NCI-H446 (cell line): ENCODE data around the gene CAPRIN1.

Experiments used
- DNase-seq, 2 experiments: peaks; one replicate each; lab custom pipeline; 2025; lab: John Stamatoyannopoulos, UW

CAPRIN1 gene

GRCh38 chr11:34051349-34052035 is at the start of gene CAPRIN1:
Gene CAPRIN1, plus strand, starts transcription at chr11:34051731. Its CDS starts 690 bp downstream, at chr11:34052421.
- peak; percentile 85 to 91 for DNase-seq

DNA sequence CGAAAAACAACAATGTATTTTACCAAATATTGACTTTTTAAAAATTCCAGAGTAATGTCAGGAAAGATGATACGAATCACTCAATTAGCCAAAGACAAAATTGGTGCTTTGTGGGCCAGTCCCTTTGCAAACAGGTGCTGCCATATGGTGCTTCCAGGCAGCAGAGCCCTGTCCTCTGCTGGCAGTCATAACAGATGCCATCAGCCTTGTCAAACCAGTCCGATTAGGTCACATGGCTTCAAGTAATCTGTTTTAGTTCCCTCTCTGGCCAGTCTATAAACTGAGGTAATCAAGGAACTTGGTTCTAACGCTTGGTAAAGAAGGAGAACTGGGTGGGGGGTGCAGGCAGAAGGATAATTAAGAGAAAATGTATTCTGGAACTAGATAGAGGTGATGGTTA is 49.1 kb upstream of the CAPRIN1 start:
- no peak for DNase-seq

GRCh38 chr11:34004236-34004635 is 47.3 kb upstream of the CAPRIN1 start:
- DNase-seq: no peak

DNA sequence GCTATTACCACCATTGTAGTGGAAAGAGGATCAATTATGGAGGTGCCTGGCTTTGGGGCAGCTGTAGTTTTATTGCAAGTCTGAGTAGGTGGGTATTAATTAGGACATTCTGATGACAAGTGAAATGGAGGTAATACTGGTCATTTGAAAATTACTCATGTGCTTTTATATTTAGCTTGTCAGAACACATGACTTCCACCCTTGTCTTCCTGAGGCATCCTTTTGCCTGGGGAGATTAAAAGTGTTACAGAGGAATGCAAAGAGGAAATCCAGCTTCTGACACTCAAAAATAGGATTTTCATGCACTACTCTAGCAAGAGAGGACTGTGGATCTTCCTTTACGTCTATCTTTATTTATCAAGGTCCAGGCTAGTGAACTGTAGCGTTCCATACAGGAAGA is 44.7 kb upstream of the CAPRIN1 start:
- DNase-seq: no peak

DNA sequence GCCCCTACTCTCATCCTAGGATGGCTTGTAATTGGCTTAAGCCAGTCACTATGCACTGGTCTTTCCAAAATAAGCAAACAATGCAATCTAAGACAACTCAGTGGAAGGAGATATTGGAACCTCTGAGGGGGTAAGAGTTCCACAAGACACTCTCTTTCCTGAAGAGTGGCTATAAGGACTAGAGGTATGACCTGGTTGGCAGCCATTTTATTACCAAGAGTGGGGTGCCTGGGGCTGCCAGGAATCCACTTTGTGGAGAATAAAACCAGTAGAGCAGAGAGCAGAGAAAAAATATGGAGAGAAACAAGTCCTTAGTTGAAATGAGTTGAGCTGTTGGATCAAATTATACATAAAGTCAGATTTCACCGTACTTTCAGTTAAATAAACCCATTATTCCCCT is 38.8 kb upstream of the CAPRIN1 start:
- DNase-seq: no peak

GRCh38 chr11:34013898-34014571 is 37.5 kb upstream of the CAPRIN1 start:
- DNase-seq: no peak

DNA sequence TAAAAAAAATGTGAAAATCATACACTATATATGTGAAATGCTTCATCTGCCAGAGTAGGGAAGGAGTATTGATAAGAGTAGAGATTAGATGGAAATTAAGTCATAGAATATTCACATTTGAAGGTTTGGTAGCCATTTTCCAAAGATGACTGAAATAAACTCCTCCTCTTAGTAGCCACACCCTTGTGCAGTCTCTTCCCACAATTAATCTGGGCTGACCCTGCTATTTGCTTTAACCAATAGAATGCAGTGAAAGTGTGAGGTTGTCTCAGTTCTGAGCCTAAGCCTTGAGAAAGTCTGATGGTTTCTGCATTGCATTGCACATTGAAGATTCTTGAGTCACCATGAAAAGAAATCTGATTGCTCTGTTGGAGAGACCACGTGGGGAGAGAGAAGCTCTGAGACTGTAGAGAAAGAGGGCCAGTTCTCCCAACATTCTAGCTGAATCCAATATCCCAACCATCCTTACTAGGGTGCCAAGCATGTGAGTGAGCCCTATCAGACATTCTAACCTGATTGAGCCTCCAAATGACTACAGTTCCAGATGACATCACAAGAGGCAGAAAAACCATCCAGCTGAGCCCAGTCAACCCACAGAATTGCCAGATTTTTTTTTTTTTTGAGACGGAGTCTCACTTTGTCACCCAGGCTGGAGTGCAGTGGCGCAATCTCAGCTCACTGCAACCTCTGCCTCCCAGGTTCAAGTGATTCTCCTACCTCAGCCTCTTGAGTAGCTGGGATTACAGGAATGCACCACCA is 29.4 kb upstream of the CAPRIN1 start:
- DNase-seq: no peak

DNA sequence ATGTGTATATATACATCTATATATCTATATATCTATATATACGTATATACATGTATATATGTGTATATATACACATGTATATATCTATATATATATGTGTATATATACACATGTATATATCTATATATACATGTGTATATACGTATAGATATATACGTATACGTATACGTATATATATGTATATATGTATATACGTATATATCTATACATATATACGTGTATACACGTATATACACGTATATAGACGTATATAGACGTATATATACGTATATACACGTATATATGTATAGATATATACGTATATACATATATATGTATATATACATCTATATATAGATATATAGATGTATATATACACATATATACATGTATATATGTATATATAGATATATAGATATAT is 25.1 kb upstream of the CAPRIN1 start:
- no peak for DNase-seq

DNA sequence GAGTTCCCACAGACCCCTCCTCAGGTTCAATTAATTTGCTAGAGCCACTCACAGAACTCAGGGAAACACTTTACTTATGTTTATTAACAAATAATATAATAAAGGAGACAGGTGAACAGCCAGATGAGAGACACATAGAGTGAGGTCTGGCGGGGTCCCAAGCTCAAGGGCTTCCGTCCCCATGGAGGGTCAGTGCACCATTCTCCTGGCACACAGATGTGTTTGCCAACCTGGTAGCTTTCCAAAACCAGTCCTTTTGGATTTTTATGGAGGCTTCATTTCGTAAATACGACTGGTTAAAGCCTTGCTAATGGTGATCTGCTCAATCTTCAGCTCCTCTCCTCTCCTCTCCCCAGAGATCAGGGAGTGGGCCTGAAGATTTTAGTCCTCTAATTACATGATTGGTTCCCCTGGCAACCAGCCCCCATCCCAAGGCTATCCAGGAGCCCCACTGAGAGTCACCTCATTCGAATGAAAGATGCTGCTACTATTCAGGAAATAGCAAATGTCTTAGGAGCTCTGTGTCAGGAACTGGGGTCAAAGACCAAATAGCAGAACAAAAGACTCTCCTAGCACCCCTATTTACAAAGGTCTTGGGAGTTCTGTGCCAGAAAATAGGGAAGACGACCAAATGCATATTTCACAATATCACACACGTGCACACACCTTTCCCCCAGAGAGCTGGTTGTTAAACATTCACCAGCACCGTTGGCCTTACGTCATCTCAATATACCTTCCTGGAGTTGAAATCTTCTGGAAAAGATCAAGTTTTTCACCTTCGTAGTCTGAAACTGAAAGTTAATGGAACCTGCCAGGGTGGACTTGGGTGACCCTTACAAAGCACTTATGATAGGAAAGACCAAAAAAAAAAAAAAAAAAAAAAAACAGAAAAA is 23.8 kb upstream of the CAPRIN1 start:
- no peak for DNase-seq

GRCh38 chr11:34028425-34028824 is 23.1 kb upstream of the CAPRIN1 start:
- DNase-seq: peak in 1 of 2 experiments; percentile 63

GRCh38 chr11:34029176-34029575 is 22.4 kb upstream of the CAPRIN1 start:
- no peak for DNase-seq

- no peak for DNase-seq
Measured at GRCh38 chr11:34030382-34030781, 21.1 kb upstream of the CAPRIN1 start.

GRCh38 chr11:34033399-34033798 is 18.1 kb upstream of the CAPRIN1 start:
- no peak for DNase-seq

DNA sequence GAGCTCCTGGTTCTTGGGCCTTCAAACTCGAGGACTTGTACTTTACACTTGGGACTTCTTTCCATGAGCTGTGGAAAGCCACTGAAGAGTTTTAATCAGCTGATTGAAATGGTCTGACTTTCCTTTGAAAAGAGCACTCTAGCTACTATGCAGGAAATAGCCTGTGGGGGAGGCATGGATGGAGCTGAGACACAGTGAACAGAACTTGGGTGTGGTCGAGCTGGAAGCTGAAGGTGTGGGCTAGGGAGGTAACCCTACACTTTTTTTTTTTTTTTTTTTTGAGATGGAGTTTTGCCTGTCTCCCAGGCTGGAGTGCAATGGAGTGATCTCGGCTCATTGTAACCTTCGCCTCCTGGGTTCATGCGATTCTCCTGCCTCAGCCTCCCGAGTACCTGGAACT is 17.5 kb upstream of the CAPRIN1 start:
- no peak for DNase-seq

DNA sequence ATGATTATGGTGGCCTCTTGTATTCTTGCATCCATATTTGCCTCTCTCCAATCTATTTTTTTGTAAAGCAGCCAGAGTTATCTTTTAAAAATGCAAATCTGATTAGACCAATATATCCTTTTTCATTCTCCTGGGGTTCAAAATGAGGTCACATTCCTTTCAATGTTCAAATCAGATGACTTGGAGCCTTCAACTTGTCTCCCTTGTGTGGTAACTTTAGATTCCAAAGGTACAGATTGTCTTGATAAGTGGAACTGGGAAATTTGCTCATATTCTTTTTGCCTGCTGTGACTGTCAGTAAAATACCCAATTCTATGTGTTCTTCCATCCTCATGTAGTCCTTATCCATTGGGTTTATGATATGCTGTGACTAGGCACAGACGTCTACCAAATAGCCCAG is 15.1 kb upstream of the CAPRIN1 start:
- no peak for DNase-seq

- no peak for DNase-seq
Measured at GRCh38 chr11:34037016-34037415, 14.5 kb upstream of the CAPRIN1 start.

DNA sequence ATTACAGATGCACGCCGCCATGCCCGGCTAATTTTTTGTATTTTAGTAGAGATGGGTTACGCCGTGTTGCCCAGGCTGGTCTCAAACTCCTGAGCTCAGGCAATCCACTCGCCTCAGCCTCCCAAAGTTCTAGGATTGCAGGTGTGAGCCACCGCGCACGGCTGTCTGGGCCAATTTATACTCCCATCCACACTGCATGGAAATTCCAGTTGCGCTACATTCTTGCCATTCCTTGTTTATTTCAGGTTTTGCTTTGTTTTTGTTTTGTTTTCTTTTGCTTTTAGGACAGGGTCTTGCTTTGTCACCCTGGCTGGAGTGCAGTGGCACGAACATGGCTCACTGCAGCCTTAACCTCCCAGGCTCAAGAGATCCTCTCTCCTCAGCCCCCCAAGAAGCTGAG is 11.0 kb upstream of the CAPRIN1 start:
- DNase-seq: no peak

GRCh38 chr11:34044664-34045485 is 6.7 kb upstream of the CAPRIN1 start:
- DNase-seq: no peak

DNA sequence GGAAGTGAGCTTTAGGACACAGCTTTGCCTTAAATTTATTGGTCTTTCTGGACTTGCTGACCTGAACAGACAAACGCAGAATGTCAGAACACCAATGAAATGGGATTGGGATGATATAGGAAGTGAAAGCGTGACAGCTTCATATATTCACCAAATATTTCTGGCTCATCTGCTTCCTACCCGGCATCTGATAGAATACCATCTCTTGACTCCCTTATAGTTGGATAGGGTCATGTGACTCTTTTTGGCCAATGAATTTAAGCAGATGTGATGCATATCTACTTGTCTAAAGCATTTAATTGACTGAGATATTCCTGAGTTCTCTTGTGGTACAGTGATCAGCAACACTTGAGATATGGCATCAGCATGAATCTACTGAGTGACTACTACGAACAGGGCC is 2.5 kb upstream of the CAPRIN1 start:
- no peak for DNase-seq

GRCh38 chr11:34050581-34051348 is 766 bp upstream of the CAPRIN1 start:
- DNase-seq: peak in 1 of 2 experiments; percentile 70
